OCI-LY7 (cell line): ENCODE data around the gene SCLY. TPM values are rescaled to one million over a fixed set of nuclear protein-coding genes. Genes with fewer than 3 reads are reported as not detected.

Experiments
- BruUV-seq: library from RNA; stranded (reverse); fragments of 400-500 nt; replicated peaks from 2 replicates; lab custom pipeline; 2021; lab: Mats Ljungman, UMichigan
- CTCF ChIA-PET: fragments of 300-600 bp; sonication (Branson Sonifier 250); formaldehyde crosslinking; loops from one replicate; lab custom pipeline; 2022; ENCODE audit warnings: antibody characterized with exemption; ENCODE audit not compliant: unreplicated experiment; lab: Charles Lee
- POLR2A ChIA-PET: fragments of 300-600 bp; sonication (Branson Sonifier 250); formaldehyde crosslinking; loops from one replicate; lab custom pipeline; 2022; ENCODE audit warnings: antibody characterized with exemption; lab: Charles Lee
- DNase-seq: peaks from one replicate; pipeline ENCODE4 v3.0.0-alpha.2; 2015; ENCODE audit warnings: low spot score
- H2AFZ ChIP-seq: fragments of 200-600 bp; sonication (generic), shearing (Covaris generic); 2 replicates; pipeline ENCODE4 v1.6.1; 2014; ENCODE audit warnings: mild to moderate bottlenecking, antibody characterized with exemption, low read length, moderate library complexity
- H3K27ac ChIP-seq: fragments of 200-600 bp; sonication (generic); 2 replicates; pipeline ENCODE4 v1.5.1; 2014; ENCODE audit warnings: mixed run types, low read depth, mild to moderate bottlenecking, moderate library complexity, low read length, inconsistent platforms; ENCODE audit not compliant: poor library complexity, severe bottlenecking
- H3K36me3 ChIP-seq: fragments of 200-600 bp; sonication (generic); 2 replicates; pipeline ENCODE4 v1.6.1; 2014; ENCODE audit warnings: mild to moderate bottlenecking, antibody characterized with exemption, low read length, moderate library complexity, mixed read lengths; ENCODE audit not compliant: insufficient read depth
- H3K4me1 ChIP-seq: fragments of 200-600 bp; sonication (generic); 2 replicates; pipeline ENCODE4 v1.5.1; 2014; ENCODE audit warnings: mild to moderate bottlenecking, low read length; ENCODE audit not compliant: insufficient read depth, poor library complexity, severe bottlenecking
- H3K4me2 ChIP-seq: fragments of 200-600 bp; sonication (generic); 2 replicates; pipeline ENCODE4 v1.6.1; 2014; ENCODE audit warnings: mild to moderate bottlenecking, low read length
- H3K4me3 ChIP-seq: fragments of 200-600 bp; sonication (generic); 2 replicates; pipeline ENCODE4 v1.5.1; 2014; ENCODE audit warnings: mild to moderate bottlenecking, low read depth, low read length; ENCODE audit not compliant: poor library complexity, severe bottlenecking
- H3K79me2 ChIP-seq: fragments of 200-600 bp; sonication (generic); 2 replicates; pipeline ENCODE4 v1.6.1; 2016; ENCODE audit warnings: low read depth, mild to moderate bottlenecking, low read length, moderate library complexity, mixed read lengths; ENCODE audit not compliant: insufficient read depth
- H3K9me2 ChIP-seq: fragments of 200-600 bp; sonication (generic); 2 replicates; pipeline ENCODE4 v1.6.1; 2016; ENCODE audit warnings: mild to moderate bottlenecking, low read length, mixed read lengths; ENCODE audit not compliant: insufficient read depth
- H3K9me3 ChIP-seq: fragments of 200-600 bp; sonication (generic); 2 replicates; pipeline ENCODE4 v1.6.1; 2014; ENCODE audit warnings: mild to moderate bottlenecking, mixed run types, low read length, mixed read lengths
- H4K20me1 ChIP-seq: fragments of 200-600 bp; sonication (generic); 2 replicates; pipeline ENCODE4 v1.6.1; 2014; ENCODE audit warnings: mild to moderate bottlenecking, antibody characterized with exemption, low read length, moderate library complexity, mixed read lengths; ENCODE audit not compliant: insufficient read depth
- CTCF ChIP-seq: fragments of 200-600 bp; sonication (generic); conservative IDR thresholded peaks from 2 replicates; pipeline ENCODE4 v1.5.1; 2014; ENCODE audit warnings: mild to moderate bottlenecking, antibody characterized with exemption, low read length, moderate library complexity, mixed read lengths
- EZH2phosphoT487 ChIP-seq: fragments of 200-600 bp; sonication (generic); IDR thresholded peaks from 2 replicates; pipeline ENCODE4 v1.6.1; 2018; ENCODE audit warnings: low read depth, borderline replicate concordance, mild to moderate bottlenecking, mixed run types, antibody characterized with exemption, low read length, moderate library complexity, mixed read lengths
- intact Hi-C: fragments of 100-400 bp; cut with micrococcal nuclease; formaldehyde crosslinking; loops from one replicate; pipeline ENCODE4 v1.10.0; 2022; ENCODE audit not compliant: unreplicated experiment
- total RNA-seq, 2 experiments: library from RNA; depleted of rRNA in 1 of 2; stranded (reverse); fragments of >200 nt in 1 of 2; shearing (Covaris generic) in 1 of 2; gene quantifications; 2 replicates each; pipeline ENCODE4 v1.2.3, GENCODE V29; 2014 to 2022

Gene SCLY
- total RNA-seq, 2 experiments from 2014 or later: 29.9 to 41.7 TPM

GRCh38 chr2:238121511-238122286 is 60.9 kb downstream of the SCLY start:
- Histone ChIP-seq H3K4me2 (no peak overlapping the region), H3K4me1 (peaks cover 10% of the 10 kb centered on the region), H4K20me1 (no peaks in the 10 kb centered on the region), H3K4me3 (no peak overlapping the region), H3K27ac (no peak overlapping the region), H3K9me2 (no peaks in the 10 kb centered on the region), H3K9me3 (peaks cover 7% of the 10 kb centered on the region; the same call in 1 of the 2 replicates), H2AFZ (no peak overlapping the region), H3K36me3 (no peaks in the 10 kb centered on the region), H3K79me2 (no peaks in the 10 kb centered on the region)
- ChIA-PET POLR2A (interaction anchor here (1.6 kb wide), 1 partner anchor 13 kb away, joined by 4 read pairs; no protein-coding TSS in a partner anchor), CTCF (no interaction called here)
- no peak for DNase-seq
- no TSS peak for BruUV-seq
- TF ChIP-seq EZH2phosphoT487: no peak
- TF ChIP-seq CTCF: no peak
- intact Hi-C loops: no loop called here

GRCh38 chr2:238122287-238123217 is 61.8 kb downstream of the SCLY start:
- H3K27ac ChIP-seq: no peak overlapping the region
- BruUV-seq: no TSS peak
- POLR2A ChIA-PET: no interaction called here

More at GRCh38 chr2:238122287-238123217, 61.8 kb downstream of the SCLY start:
- Histone ChIP-seq H3K79me2 (no peaks in the 10 kb centered on the region), H3K36me3 (no peaks in the 10 kb centered on the region), H3K4me2 (no peak overlapping the region), H3K9me2 (no peaks in the 10 kb centered on the region), H2AFZ (no peak overlapping the region), H3K4me1 (peaks cover 10% of the 10 kb centered on the region), H4K20me1 (no peaks in the 10 kb centered on the region), H3K9me3 (peaks cover 8% of the 10 kb centered on the region; the same call in 1 of the 2 replicates), H3K4me3 (no peak overlapping the region)
- TF ChIP-seq CTCF (no peak), EZH2phosphoT487 (no peak)
- CTCF ChIA-PET: no interaction called here
- intact Hi-C loops: no loop called here
- DNase-seq: no peak
